Measurements from ENCODE around the gene RPP30. TPM values are rescaled to one million over a fixed set of nuclear protein-coding genes. Genes with fewer than 3 reads are reported as not detected.

The RPP30 gene
- total RNA-seq, 2 donors from 2014 or later: 58.3 to 62.4 TPM

DNA sequence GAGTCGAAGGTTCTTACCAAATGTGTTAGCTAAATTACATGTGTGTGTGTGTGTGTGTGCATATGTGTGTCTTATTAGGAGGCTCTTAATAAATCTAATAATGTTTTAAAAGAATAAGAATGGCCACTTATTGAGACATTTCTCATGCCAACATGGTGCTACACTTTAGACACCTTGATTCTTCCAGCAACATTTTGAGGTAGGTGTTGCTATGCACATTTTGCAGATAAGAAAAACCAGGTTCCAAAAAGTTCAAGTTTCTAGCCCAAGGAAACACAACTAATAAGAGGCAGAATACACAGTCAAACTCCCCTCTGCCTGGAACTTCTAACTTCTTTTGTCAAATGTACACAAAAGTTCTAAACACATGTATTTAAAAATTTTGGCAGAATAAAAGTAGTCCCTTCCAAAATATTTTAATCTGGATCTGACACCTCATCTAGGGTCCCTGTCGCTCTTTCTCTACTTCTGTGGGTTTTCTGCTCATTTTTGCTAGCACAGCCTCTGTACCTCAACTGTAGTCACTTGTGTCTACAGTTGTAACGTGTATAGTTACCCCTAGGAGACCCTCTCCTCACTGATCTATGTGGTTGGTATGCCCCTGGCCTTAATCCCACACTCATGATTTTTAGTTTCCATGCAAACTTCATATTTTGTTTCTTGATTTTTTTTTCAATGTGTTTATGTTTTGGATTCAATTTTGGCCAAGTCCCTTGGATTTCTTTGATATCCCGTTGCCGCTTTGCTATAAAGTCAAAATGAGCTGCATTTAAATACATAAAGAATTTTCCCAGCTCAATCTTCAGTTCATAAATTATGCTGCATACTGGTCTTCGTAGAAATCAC, 44.8 kb downstream of the RPP30 start:
- Histone ChIP-seq H3K27me3 (ENCODE audit: control insufficient read depth, insufficient read depth, low read length, poor library complexity, severe bottlenecking) (no peaks in the 10 kb centered on the region), H3K27ac (ENCODE audit: low read depth, low read length) (no peak overlapping the region), H3K4me1 (ENCODE audit: control insufficient read depth, insufficient read depth, low read length) (peaks cover 9% of the 10 kb centered on the region), H3K9ac (ENCODE audit: extremely low read depth, low read length, poor library complexity, severe bottlenecking) (peak overlapping the region; percentile 6), H3K4me3 (ENCODE audit: low read length) (peak overlapping the region; percentile 86), H3K9me3 (ENCODE audit: control insufficient read depth, low read length) (no peaks in the 10 kb centered on the region), H3K36me3 (ENCODE audit: control insufficient read depth, insufficient read depth, low read length) (peaks cover 75% of the 10 kb centered on the region)
- peaks cover 47% of the 10 kb centered on the region for H3K4me1 Mint-ChIP-seq
- no peak overlapping the region for H3K27ac Mint-ChIP-seq
- DNase-seq: no peak
- TF ChIP-seq, protein P1, sequence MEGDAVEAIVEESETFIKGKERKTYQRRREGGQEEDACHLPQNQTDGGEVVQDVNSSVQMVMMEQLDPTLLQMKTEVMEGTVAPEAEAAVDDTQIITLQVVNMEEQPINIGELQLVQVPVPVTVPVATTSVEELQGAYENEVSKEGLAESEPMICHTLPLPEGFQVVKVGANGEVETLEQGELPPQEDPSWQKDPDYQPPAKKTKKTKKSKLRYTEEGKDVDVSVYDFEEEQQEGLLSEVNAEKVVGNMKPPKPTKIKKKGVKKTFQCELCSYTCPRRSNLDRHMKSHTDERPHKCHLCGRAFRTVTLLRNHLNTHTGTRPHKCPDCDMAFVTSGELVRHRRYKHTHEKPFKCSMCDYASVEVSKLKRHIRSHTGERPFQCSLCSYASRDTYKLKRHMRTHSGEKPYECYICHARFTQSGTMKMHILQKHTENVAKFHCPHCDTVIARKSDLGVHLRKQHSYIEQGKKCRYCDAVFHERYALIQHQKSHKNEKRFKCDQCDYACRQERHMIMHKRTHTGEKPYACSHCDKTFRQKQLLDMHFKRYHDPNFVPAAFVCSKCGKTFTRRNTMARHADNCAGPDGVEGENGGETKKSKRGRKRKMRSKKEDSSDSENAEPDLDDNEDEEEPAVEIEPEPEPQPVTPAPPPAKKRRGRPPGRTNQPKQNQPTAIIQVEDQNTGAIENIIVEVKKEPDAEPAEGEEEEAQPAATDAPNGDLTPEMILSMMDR (conservative IDR thresholded peaks at IDR 0.05): no peak
- H3K9me3 Mint-ChIP-seq: no peaks in the 10 kb centered on the region
- H3K27me3 Mint-ChIP-seq (ENCODE audit: insufficient read depth): peaks cover 94% of the 10 kb centered on the region
- H3K36me3 Mint-ChIP-seq (ENCODE audit: low read depth): peaks cover 9% of the 10 kb centered on the region
- 95% methylated on average over 3 to 6 of the region's 6 CpGs for WGBS, 2 experiments (ENCODE audit: insufficient coverage in 1 of 2, insufficient read length in 1 of 2)
- H3K4me3 Mint-ChIP-seq: no peak overlapping the region

DNA sequence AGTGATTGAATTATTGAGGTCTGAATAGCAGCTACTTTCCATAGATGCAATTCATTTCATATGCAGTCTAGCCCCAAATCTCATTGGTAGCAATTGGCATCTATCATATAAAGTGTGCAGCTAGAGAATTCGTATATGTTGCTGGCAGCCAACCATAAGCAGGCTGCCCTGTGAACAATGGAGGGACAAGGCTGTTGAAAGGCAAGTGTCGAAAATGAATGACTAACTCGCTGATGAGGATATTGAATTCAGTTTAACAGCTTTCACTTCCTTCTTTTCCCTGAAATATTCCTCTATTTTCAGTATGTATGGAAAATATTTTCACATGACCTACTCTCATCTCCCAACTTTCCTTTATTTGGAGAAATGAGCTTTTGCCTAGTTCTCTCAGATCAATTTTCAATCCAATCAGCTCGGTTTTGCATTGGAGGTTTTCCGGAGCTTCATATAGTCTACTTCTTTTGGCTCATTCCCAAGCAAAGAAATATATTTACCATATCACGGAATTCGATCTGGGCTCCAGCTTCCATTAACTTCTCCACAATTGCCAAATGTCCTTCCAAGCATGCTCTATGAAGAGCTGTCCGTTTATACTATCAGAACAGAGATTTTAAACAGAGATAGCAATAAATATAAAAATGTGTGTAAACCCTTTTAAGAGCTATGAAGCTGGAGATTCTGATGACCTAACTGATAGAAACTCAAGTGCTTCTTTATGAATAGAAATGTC, 45.6 kb downstream of the RPP30 start:
- H3K4me3 ChIP-seq (ENCODE audit: low read length): peak overlapping the region; percentile 86
- H3K9me3 Mint-ChIP-seq: no peaks in the 10 kb centered on the region
- peaks cover 9% of the 10 kb centered on the region for H3K4me1 ChIP-seq (ENCODE audit: control insufficient read depth, insufficient read depth, low read length)
- H3K27ac Mint-ChIP-seq: no peak overlapping the region
- peaks cover 95% of the 10 kb centered on the region for H3K27me3 Mint-ChIP-seq (ENCODE audit: insufficient read depth)
- peak overlapping the region; percentile 89 for H3K9ac ChIP-seq (ENCODE audit: extremely low read depth, low read length, poor library complexity, severe bottlenecking)
- no peak overlapping the region for H3K4me3 Mint-ChIP-seq
- peaks cover 9% of the 10 kb centered on the region for H3K36me3 Mint-ChIP-seq (ENCODE audit: low read depth)
- WGBS, 2 experiments (ENCODE audit: insufficient coverage in 1 of 2, insufficient read length in 1 of 2): 84 to 87% methylated on average over 4 to 7 of the region's 8 CpGs
- peaks cover 47% of the 10 kb centered on the region for H3K4me1 Mint-ChIP-seq
- no peaks in the 10 kb centered on the region for H3K9me3 ChIP-seq (ENCODE audit: control insufficient read depth, low read length)
- TF ChIP-seq, protein P1 (conservative IDR thresholded peaks at IDR 0.05): no peak
- no peak for DNase-seq
- H3K27ac ChIP-seq (ENCODE audit: low read depth, low read length): no peak overlapping the region
- peaks cover 69% of the 10 kb centered on the region for H3K36me3 ChIP-seq (ENCODE audit: control insufficient read depth, insufficient read depth, low read length)
- H3K27me3 ChIP-seq (ENCODE audit: control insufficient read depth, insufficient read depth, low read length, poor library complexity, severe bottlenecking): no peaks in the 10 kb centered on the region

DNA sequence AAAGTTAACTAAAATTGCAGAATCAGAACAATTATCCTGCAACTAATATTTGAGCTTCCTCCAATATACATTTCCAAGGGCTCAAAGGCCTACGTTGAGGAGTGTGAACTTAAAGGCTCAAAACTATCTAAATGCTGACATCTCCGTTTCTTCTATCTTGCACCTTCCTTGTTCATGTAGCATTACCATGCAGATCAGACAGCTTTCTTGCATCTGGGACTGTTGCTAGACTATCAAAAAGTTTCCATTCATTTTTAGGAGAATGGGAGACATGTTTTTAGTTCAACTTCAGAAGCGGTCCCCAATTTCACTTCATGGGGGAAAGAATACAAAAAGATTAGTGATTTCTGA, 46.2 kb downstream of the RPP30 start:
- Mint-ChIP-seq H3K36me3 (ENCODE audit: low read depth) (peaks cover 9% of the 10 kb centered on the region), H3K4me3 (no peak overlapping the region), H3K9me3 (no peaks in the 10 kb centered on the region), H3K4me1 (peaks cover 46% of the 10 kb centered on the region), H3K27me3 (ENCODE audit: insufficient read depth) (peaks cover 95% of the 10 kb centered on the region), H3K27ac (no peak overlapping the region)
- Histone ChIP-seq H3K4me3 (ENCODE audit: low read length) (peak overlapping the region; percentile 86), H3K4me1 (ENCODE audit: control insufficient read depth, insufficient read depth, low read length) (peaks cover 12% of the 10 kb centered on the region), H3K27me3 (ENCODE audit: control insufficient read depth, insufficient read depth, low read length, poor library complexity, severe bottlenecking) (no peaks in the 10 kb centered on the region), H3K36me3 (ENCODE audit: control insufficient read depth, insufficient read depth, low read length) (peaks cover 64% of the 10 kb centered on the region), H3K9ac (ENCODE audit: extremely low read depth, low read length, poor library complexity, severe bottlenecking) (peak overlapping the region; percentile 89), H3K27ac (ENCODE audit: low read depth, low read length) (no peak overlapping the region), H3K9me3 (ENCODE audit: control insufficient read depth, low read length) (no peaks in the 10 kb centered on the region)
- no peak for DNase-seq
- TF ChIP-seq, protein P1 (conservative IDR thresholded peaks at IDR 0.05): no peak
- 90 to 100% methylated on average over 3 of the region's 3 CpGs for WGBS, 2 experiments (ENCODE audit: insufficient coverage in 1 of 2, insufficient read length in 1 of 2)

Data from endodermal cell (in vitro differentiated cells).